ENCODE data around the gene KAZN.

- TF ChIP-seq YY1 (IDR thresholded peaks at IDR 0.05; ENCODE audit: low read depth) (no peak), TCF12 (IDR thresholded peaks at IDR 0.05; ENCODE audit: low read depth) (no peak), RAD21 (IDR thresholded peaks at IDR 0.05; ENCODE audit: low read depth) (no peak), EP300 (IDR thresholded peaks at IDR 0.05; ENCODE audit: borderline replicate concordance) (no peak), TAF1 (IDR thresholded peaks at IDR 0.05; ENCODE audit: low read depth) (no peak), USF1 (IDR thresholded peaks at IDR 0.05) (no peak), MAX (IDR thresholded peaks at IDR 0.05) (no peak), CEBPB (IDR thresholded peaks at IDR 0.05) (no peak), ZBTB7A (IDR thresholded peaks at IDR 0.05; ENCODE audit: low read depth) (no peak), REST (IDR thresholded peaks at IDR 0.05; ENCODE audit: low read depth) (no peak), TEAD4 (IDR thresholded peaks at IDR 0.05) (no peak), EGR1 (IDR thresholded peaks at IDR 0.05) (no peak)
These were observed 413.2 kb downstream of the KAZN start for GRCh38 chr1:15011661-15012060.
